ENCODE measurements around the gene LILRB5.
A peak's percentile ranks its signal among the peaks of the same experiment; 100 is the strongest.
"Not testable (repeated sequence)": the region's sequence is repeated elsewhere in the genome, so short reads cannot be mapped to it uniquely, and the experiment has no call there.

Gene LILRB5

DNA sequence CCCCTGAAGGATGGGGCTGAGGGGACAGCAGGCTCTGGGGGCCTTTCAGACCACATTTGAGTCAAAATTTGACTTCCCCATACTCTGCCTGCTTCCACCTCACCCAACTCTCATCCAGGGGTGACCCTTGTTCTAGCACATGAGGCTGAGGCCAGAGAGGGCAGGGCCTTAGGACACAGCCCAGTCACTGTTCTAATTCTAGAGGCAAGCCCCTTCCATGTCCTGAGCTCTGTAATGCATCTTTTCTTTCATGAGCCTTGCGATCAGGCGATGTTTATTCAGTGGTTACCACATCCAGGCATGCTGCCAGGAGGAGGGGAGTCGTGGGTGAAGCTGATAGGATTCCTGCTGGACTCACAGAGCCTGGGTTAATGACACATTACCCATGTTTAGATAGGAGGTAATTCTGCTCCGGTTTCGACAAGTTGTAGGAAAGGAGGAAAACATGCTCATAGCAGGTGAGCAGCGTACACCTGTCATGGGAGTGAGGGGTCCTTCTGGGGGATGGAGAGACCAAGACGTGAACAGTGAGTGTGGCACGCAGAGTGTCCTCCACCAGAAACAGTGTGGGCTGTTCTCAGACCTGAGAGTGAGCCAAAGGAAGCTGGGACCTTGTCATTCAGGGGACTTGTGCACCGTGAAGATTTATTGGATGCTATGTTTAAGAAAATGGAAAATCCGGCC is 47.1 kb downstream of the LILRB5 start:
- DNase-seq = peak; percentile 98

DNA sequence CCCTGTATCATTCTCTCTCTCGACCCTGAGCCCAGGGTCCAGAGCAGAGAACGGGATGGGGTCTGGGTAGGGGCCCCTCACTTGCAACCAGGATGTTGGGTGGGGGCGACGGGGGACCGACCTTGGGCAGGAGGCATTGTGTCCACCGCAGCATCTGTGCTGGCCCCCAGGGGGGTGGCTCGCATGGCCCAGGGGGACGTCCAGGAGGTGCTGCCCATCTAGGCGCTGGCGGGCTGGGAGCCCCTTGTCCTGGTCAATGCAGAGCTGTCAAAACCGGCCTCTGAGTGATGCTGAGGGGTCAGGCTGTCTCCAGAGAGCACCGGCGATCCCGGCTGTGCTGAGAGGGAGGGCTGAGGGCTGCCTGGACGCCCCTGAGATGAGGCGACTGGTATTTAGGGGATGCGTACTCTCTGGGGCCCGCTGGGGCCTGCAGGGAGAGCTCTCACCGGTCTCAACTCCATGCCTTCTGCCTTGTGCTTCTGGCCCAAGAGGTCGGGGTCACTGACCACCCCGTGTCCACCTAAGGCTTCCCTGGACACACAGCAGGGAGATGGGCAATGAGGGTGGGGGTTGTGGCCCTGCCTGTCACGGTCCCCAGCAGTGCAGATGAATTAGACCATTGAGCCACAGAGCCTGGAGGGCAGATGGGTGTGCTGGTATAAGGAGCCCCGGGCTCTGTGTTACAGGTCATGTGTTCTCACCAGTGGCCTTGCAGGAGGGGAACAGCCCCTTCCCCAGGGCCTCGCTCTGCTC is 47.8 kb downstream of the LILRB5 start:
- no peak for DNase-seq

DNA sequence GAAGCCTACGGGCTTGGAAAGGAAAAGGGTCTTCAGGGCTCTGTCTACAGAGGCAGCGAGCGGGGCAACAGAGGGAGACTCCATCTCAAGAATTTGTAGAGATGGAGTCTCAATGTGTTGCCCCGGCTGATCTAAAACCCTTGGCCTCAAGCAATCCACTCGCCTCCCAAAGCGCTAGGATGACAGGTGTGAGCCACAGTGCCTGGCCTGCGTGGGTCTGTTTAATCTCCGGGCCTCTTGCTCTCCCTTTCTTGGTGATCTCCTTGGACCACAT is 48.4 kb downstream of the LILRB5 start:
- peak; percentile 39 for DNase-seq

DNA sequence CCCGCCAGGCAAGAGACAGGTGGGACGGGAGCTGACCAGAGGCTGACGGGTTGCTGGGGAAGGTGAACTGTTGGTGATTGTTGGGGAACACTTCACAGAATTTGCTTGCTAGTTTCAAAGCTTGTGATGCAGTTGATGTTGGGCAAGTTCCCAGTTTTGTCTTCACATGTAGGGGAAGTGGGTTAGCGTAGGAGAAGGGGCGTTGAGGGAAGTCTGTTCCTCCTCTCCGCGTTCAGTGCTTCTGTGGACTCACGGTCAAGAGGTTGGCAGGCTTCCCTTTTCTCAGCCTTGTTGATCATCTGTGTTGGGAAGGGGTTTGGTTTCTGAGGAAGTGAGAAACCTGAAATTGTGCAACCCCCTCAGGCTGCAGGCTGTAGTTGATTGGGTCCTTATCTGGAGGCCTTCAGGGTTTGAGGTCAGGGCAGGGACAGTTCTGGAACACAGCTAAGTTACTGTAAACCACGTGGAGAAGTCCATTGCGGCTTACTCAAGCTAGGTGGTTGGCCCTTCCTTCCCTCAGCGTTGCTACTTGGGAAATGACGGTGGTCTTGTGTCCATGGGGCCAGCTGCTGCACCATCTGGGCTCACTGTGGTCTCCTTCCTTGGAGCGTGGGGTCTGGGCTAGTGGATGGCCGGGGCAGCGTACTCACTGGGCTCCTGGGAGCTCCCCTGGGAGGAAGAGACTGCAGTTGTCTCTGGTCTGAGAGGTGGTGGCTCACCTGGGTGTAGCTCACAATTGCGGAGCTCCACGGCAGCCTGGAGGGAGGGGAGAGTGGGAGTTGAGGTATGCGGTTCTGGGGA is 48.9 kb downstream of the LILRB5 start:
- peak; percentile 99 for DNase-seq

DNA sequence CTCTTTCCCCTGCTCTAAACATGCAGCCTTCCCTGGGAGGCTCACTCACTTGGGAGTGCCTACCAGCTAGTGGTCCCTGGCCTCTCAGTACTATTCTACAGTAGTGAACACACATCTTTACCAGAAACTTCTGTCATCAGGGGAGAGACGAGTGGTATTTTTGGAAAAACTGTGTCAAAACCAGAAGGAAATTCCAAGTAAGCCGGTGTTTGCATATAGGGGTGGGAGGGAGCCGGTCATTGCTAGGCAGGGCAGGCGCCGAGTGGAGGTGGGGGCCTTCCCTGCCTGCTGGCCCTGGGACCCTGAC is 49.4 kb downstream of the LILRB5 start:
- peak; percentile 29 for DNase-seq

DNA sequence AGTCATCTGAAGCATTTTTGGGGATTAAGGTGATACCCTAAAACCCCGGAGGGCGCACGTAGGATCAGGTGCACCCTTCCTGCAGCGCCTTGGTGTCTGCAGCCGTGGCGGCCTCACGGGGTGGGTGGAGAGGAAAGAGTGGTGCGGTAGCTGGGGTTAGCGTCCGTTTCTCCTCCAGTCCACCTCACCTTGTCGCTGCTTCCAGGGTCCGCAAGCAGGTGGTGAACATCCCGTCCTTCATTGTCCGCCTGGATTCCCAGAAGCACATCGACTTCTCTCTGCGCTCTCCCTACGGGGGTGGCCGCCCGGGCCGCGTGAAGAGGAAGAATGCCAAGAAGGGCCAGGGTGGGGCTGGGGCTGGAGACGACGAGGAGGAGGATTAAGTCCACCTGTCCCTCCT is 49.9 kb downstream of the LILRB5 start:
- DNase-seq = not testable (repeated sequence)

DNA sequence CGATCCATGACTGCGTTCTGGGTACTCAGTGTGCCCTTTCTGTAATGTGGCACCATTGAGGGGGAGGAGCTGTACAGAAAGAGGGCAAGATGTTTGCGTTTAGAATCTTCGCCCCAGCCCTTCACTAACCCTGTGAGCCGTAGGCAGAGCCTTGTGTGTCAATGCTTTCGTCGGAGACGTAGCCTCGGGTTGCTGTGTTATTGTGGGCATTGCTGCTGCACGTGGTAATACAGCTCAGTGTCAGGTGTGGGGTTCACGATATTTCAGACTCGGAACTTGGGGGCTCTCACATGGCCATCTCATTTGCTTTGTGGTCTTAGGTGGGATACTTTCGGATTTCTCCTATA is 50.3 kb downstream of the LILRB5 start:
- DNase-seq = no peak

DNA sequence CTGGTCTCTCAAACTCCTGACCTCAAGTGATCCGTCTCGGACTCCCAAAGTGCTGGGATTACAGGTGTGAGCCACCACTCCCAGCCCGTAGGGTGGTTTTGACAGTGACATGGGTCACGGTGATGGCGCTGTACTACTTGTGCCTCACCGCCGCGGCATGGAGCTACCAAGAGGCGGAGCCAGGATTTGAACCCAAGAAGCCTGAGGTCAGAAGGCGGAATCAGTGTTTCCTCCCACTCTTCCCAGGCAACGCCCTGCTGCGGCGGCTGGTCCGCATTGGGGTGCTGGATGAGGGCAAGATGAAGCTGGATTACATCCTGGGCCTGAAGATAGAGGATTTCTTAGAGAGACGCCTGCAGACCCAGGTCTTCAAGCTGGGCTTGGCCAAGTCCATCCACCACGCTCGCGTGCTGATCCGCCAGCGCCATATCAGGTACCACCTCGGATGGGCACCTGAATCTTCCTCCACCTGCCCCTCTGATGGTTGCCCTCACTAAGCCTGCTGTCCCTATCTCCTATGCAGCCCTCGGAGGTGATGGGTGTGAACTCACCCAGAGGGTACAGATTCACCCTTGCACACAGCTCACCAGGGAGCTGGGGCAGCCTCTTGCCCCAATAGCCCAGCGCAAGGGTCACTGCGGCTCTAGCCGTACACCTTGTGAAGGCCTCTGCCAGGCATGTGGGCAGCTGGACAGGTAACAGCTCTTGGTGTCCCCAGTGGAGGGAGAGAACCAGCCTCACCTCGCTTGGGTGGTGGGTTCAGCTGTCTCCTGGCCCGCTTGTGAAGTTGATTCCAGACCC is 50.8 kb downstream of the LILRB5 start:
- no peak for DNase-seq

DNA sequence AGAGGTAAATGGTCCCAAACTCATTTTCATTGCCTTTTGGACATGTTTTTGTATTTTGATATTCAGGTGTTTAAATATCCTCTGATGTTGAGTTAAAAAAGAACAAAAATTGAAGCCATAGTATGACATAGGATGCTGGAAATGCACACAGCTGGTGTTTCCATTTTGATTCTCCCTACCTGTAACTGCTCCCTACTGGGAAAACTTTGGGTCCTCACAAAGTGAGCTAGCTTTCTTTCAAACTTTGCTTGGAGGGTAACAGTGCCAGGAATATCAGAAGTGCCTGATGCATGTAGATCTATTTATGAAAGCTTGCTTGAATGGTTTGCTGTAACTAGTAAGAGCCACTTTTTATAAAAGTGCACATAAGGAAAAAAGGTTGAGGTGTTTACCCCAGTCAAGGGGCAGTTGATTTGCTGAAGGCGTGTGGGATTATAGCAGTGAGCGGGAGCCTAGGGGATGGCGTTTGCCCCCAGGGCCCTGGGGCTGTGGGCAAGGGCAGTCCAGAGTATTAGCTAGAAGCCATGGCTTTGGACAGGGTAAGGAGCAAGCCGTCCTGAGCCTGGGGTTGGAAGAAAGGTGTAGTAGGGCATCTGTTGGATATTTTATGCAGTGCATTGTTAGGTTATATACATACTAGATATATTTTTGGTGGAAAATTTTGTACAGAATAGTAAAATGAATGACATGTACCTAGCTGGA is 52.2 kb downstream of the LILRB5 start:
- DNase-seq = no peak

DNA sequence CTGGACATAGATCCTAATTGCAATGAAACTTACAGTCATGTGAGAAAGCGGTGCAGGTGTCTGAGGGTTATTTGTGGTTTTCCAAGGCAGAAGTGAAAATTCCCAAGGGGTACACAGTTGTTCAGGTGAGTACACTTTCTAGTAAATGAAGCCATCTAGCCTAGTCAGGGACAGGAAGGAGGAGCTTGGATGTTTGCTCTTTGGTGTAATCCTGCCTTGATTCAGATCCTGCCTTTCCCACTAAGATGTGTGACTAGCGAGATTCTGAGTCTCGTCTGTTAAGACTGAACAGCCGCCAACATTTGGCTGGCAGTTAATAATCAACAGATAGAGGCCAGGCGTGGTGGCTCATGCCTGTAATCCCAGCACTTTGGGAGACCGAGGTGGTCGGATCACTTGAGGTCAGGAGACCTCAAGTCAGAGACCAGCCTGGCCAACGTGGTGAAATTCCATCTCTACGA is 53.9 kb downstream of the LILRB5 start:
- DNase-seq = no peak

DNA sequence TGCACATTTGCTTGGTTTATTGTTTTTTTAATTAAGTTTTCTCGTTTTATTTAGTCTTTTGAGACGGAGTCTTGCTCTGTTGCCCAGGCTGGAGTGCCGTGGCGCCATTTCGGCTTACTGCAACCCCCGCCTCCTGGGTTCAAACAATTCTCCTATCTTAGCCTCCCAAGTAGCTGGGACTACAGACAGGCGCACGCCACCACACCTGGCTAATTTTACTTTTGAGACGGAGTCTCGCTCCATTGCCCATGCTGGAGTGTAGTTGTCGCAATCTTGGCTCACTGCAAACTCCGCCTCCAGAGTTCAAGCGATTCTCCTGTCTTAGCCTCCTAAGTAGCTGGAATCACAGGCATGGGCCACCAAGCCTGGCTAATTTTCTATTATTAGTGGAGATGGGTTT is 55.1 kb downstream of the LILRB5 start:
- DNase-seq = no peak

DNA sequence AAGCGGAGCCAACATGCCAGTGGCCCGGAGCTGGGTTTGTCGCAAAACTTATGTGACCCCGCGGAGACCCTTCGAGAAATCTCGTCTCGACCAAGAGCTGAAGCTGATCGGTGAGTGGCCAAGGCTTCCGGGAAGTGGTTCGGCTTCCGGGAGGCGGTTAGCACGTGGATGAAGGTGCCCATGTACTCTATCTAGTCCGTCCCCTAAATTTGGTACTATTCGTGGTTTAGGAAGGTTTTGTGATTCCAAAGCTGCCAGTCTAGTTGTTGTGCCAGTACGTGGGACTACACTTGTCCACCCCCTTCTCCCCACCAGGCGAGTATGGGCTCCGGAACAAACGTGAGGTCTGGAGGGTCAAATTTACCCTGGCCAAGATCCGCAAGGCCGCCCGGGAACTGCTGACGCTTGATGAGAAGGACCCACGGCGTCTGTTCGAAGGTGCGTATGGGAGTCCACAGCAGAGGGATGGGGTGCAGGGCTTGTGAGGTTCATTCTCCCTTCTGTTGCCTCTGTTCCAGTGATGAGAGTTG is 55.8 kb downstream of the LILRB5 start:
- DNase-seq = no peak
